PC-9 (cell line): ENCODE results near the gene NIPAL3.

ENCODE experiments used
- CTCF ChIP-seq: fragments of 200-600 bp; sonication (generic); conservative IDR thresholded peaks from 2 replicates; pipeline ENCODE4 v1.6.1; 2017; ENCODE audit warnings: mixed run types, antibody characterized with exemption, mild to moderate bottlenecking, moderate library complexity
- EZH2 ChIP-seq: fragments of 200-600 bp; sonication (generic); IDR thresholded peaks from 2 replicates; pipeline ENCODE4 v1.8.0; 2017; ENCODE audit warnings: antibody characterized with exemption, low read depth

DNA sequence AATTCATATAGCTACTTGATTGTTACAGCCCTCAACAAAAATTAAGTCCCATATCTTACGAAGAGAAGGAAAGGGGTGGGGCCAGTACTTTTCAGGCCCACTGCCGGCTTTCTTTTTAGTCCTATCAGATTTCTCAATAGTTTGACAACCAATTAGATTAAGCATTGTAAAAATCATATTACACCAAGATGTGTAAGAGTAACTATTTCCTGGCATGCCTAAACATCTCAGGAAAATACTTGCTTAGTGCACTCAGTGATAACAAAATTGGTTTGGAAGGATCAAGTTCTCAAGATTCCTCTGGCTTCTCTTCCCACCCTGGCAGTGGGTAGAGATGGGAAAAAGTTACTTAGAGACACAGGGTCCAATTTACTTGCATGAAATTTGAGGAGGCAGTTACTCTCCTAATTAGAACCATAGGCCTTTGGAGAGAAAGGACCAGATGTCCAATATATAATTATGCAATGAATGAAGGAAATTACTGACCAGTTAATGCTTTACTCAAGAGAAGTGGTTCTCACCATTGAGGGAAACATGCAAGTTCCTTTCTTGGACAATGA, 32.1 kb upstream of the NIPAL3 start:
- TF ChIP-seq CTCF (no peak), EZH2 (no peak)
